PC-9 (cell line): ENCODE data around the gene TMEM89.
A peak's percentile ranks its signal among the peaks of the same experiment; 100 is the strongest.

Experiments
- CTCF ChIP-seq: fragments of 200-600 bp; sonication (generic); conservative IDR thresholded peaks from 2 replicates; pipeline ENCODE4 v1.6.1; 2017; ENCODE audit warnings: mixed run types, antibody characterized with exemption, mild to moderate bottlenecking, moderate library complexity
- EZH2 ChIP-seq: fragments of 200-600 bp; sonication (generic); IDR thresholded peaks from 2 replicates; pipeline ENCODE4 v1.8.0; 2017; ENCODE audit warnings: antibody characterized with exemption, low read depth

- TF ChIP-seq CTCF (peak; percentile 60; the same call in 1 of the 2 replicates), EZH2 (no peak)
Measured at GRCh38 chr3:48609088-48610005, 12.2 kb downstream of the TMEM89 start, which contains the start of gene UQCRC1.
